ENCODE results near the gene DSE. TPM values are rescaled to one million over a fixed set of nuclear protein-coding genes. Genes with fewer than 3 reads are reported as not detected.

The DSE gene
- total RNA-seq, 4 donors from 2014 or later = 27.8 to 42.1 (median 31.5) TPM

DNA sequence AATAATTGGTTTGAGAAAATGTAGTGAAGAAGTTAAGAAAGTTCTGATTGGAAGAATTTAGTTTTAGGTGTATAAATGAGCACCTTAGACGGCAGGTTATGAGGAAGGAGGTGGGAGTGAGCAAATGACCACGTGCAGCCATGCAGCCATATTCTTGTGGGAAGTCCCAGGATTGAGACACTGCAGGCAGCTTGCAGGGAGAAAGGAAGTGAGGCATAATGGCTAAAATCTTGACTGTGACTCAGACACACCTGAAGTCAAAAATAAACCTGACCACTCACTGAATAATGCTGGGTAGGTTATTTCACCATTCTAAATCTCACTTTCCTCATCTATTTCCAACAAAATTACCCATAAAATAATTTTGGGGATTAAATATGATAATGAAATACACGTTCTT lies 16.6 kb downstream of the DSE start:
- intact Hi-C loops (cut with DNase I) = no loop called here
- 76% methylated on average over 3 of the region's 3 CpGs for WGBS
- Histone ChIP-seq H3K4me1 (peaks cover 2 to 41% (median 36%) of the 10 kb centered on the region in 4 donors), H3K27ac (replicated peaks in 1 of 4) (no peak overlapping the region), H3K9me3 (no peaks in the 10 kb centered on the region), H3K4me3 (no peak overlapping the region), H3K36me3 (no peaks in the 10 kb centered on the region), H3K27me3 (no peaks in the 10 kb centered on the region)
- TF ChIP-seq EP300 (IDR thresholded peaks at IDR 0.05) (no peak), POLR2A (IDR thresholded peaks at IDR 0.05; ENCODE audit: low read depth) (no peak), POLR2AphosphoS5 (IDR thresholded peaks at IDR 0.05) (no peak)
- TF ChIP-seq, protein P1, sequence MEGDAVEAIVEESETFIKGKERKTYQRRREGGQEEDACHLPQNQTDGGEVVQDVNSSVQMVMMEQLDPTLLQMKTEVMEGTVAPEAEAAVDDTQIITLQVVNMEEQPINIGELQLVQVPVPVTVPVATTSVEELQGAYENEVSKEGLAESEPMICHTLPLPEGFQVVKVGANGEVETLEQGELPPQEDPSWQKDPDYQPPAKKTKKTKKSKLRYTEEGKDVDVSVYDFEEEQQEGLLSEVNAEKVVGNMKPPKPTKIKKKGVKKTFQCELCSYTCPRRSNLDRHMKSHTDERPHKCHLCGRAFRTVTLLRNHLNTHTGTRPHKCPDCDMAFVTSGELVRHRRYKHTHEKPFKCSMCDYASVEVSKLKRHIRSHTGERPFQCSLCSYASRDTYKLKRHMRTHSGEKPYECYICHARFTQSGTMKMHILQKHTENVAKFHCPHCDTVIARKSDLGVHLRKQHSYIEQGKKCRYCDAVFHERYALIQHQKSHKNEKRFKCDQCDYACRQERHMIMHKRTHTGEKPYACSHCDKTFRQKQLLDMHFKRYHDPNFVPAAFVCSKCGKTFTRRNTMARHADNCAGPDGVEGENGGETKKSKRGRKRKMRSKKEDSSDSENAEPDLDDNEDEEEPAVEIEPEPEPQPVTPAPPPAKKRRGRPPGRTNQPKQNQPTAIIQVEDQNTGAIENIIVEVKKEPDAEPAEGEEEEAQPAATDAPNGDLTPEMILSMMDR (IDR thresholded peaks at IDR 0.05) = no peak
- DNase-seq (ENCODE audit: extremely low spot score) = no peak

DNA sequence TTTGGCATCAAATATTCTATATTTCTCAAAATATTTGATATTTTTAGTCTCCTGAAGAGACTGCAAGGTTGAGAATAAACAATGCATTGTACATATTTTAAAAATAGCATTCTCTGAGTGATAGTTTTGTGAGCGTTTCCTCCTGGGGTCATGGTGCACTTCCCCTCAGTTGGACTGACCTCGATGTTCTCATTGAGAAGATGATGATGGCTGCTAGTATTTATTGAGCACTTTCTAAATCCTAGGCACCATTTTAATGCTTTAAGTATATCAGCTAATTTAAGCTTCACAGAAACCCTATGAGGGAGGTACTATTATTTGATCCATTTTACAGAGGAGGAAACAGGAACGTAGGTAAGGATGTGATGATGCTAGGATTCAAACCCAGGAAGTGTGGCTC lies 18.2 kb downstream of the DSE start:
- H3K9me3 ChIP-seq = no peaks in the 10 kb centered on the region
- H3K27ac ChIP-seq (replicated peaks in 1 of 4) = no peak overlapping the region
- 66% methylated on average over 3 of the region's 3 CpGs for WGBS
- TF ChIP-seq EP300 (IDR thresholded peaks at IDR 0.05) (no peak), POLR2AphosphoS5 (IDR thresholded peaks at IDR 0.05) (no peak), POLR2A (IDR thresholded peaks at IDR 0.05; ENCODE audit: low read depth) (no peak)
- TF ChIP-seq, protein P1 (IDR thresholded peaks at IDR 0.05) = no peak
- no peaks in the 10 kb centered on the region for H3K36me3 ChIP-seq
- no peak overlapping the region for H3K4me3 ChIP-seq
- no peak for DNase-seq (ENCODE audit: extremely low spot score)
- no peaks in the 10 kb centered on the region for H3K27me3 ChIP-seq
- intact Hi-C loops (cut with DNase I) = no loop called here
- H3K4me1 ChIP-seq = peaks cover 2 to 53% (median 41%) of the 10 kb centered on the region in 4 donors

DNA sequence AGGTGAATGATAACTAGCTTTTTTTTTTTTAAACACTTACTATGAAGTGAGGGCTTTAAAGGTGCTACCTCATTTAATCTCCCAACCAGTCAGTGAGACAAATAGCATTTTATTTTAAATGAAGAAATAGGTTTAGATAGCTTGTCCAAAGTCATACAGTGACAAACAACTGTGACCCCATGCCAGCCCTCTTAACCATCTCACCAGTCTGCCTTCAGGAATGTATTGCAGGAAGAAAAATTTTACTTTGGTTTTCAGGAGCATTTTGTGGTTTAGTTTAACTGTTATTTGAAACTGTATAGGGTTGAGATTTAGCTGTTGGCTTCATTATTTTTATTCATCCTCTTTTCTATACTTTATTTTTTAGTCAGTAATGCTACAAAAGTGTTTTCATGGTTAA lies 18.6 kb downstream of the DSE start:
- no peaks in the 10 kb centered on the region for H3K9me3 ChIP-seq
- H3K27ac ChIP-seq (replicated peaks in 1 of 4) = no peak overlapping the region
- no peaks in the 10 kb centered on the region for H3K36me3 ChIP-seq
- no peaks in the 10 kb centered on the region for H3K27me3 ChIP-seq
- TF ChIP-seq POLR2AphosphoS5 (IDR thresholded peaks at IDR 0.05) = no peak
- TF ChIP-seq POLR2A (IDR thresholded peaks at IDR 0.05; ENCODE audit: low read depth) = no peak
- TF ChIP-seq, protein P1 (IDR thresholded peaks at IDR 0.05) = no peak
- TF ChIP-seq EP300 (IDR thresholded peaks at IDR 0.05) = no peak
- no peak for DNase-seq (ENCODE audit: extremely low spot score)
- no peak overlapping the region for H3K4me3 ChIP-seq
- intact Hi-C loops (cut with DNase I) = no loop called here
- peaks cover 2 to 53% (median 45%) of the 10 kb centered on the region in 4 donors for H3K4me1 ChIP-seq

DNA sequence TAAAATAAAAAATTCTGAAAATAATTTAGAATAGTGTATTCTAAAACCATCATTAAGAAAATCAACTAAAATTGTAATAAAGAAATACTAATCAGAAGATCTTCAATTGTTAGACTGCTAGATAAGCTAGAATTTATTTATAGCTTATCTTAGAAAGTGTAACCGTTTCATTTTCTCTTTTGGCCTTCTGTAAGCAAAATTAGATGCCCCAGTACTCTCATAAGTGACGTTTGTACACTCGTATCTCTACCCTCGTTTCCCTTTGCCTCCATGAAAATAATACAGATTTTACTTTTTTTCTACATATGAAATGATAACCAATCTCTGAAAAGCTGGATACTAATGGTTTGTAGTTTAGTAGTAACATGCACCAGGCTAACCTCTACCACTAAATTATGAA lies 19.8 kb downstream of the DSE start:
- Histone ChIP-seq H3K36me3 (no peaks in the 10 kb centered on the region), H3K27ac (replicated peaks in 1 of 4) (no peak overlapping the region), H3K4me1 (peaks cover 0 to 53% (median 40%) of the 10 kb centered on the region in 4 donors), H3K9me3 (no peaks in the 10 kb centered on the region), H3K4me3 (no peak overlapping the region), H3K27me3 (no peaks in the 10 kb centered on the region)
- intact Hi-C loops (cut with DNase I) = no loop called here
- DNase-seq (ENCODE audit: extremely low spot score) = no peak
- TF ChIP-seq POLR2A (IDR thresholded peaks at IDR 0.05; ENCODE audit: low read depth) = no peak
- TF ChIP-seq, protein P1 (IDR thresholded peaks at IDR 0.05) = no peak
- TF ChIP-seq POLR2AphosphoS5 (IDR thresholded peaks at IDR 0.05) = no peak
- no peak for TF ChIP-seq EP300 (IDR thresholded peaks at IDR 0.05)
- WGBS = 67% methylated on average over 4 of the region's 4 CpGs
